SH-SY5Y (cell line): Measurements from ENCODE around the gene PPFIBP2.

Source experiments
- GATA2 ChIP-seq: IDR thresholded peaks from 2 replicates; pipeline ENCODE4 v1.6.1; 2011; ENCODE audit warnings: mild to moderate bottlenecking, low read depth, low read length
- GATA3 ChIP-seq: IDR thresholded peaks from 2 replicates; pipeline ENCODE4 v1.6.1; 2011; ENCODE audit warnings: low read depth, mild to moderate bottlenecking, low read length, moderate library complexity

GRCh38 chr11:7590529-7590928 is 76.7 kb downstream of the PPFIBP2 start:
- TF ChIP-seq GATA2 (no peak), GATA3 (no peak)
